Activated CD4-positive, alpha-beta T cell treated with anti-CD3 and anti-CD28 coated beads for 48 hours (primary cell): ENCODE measurements around the gene ISOC2.
"Not testable (repeated sequence)": the region's sequence is repeated elsewhere in the genome, so short reads cannot be mapped to it uniquely, and the experiment has no call there.

Experiments used
- DNase-seq: peaks from one replicate; pipeline ENCODE4 v3.0.0-alpha.2; 2020

The ISOC2 gene

GRCh38 chr19:55437410-55437809, 24.0 kb downstream of the ISOC2 start:
- peak; percentile 42 for DNase-seq

GRCh38 chr19:55436847-55437246, 24.6 kb downstream of the ISOC2 start:
- no peak for DNase-seq

GRCh38 chr19:55435020-55435419, 26.4 kb downstream of the ISOC2 start:
- no peak for DNase-seq

DNA sequence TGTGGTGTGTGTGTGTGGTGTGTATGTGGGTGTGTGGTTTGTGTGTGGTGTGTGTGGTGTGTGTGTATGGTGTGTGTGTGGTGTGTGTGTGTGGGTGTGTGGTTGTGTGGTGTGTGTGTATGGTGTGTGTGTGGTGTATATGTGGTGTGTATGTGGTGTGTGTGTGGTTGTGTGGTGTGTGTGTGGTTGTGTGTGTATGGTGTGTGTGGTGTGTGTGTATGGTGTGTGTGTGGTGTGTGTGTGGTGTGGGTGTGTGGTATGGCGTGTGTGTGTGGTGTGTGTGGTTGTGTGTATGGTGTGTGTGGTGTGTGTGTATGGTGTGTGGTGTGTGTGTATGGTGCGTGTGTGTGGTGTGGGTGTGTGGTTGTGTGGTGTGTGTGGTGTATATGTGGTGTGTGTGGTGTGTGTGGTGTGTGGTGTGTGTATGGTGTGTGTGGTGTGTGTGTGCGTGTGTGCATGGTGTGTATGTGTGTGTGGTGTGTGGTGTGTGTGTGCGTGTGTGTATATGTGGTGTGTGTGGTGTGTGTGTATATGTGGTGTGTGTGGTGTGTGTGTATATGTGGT, 27.0 kb downstream of the ISOC2 start:
- DNase-seq: no peak

GRCh38 chr19:55433292-55433691, 28.1 kb downstream of the ISOC2 start:
- DNase-seq: no peak

DNA sequence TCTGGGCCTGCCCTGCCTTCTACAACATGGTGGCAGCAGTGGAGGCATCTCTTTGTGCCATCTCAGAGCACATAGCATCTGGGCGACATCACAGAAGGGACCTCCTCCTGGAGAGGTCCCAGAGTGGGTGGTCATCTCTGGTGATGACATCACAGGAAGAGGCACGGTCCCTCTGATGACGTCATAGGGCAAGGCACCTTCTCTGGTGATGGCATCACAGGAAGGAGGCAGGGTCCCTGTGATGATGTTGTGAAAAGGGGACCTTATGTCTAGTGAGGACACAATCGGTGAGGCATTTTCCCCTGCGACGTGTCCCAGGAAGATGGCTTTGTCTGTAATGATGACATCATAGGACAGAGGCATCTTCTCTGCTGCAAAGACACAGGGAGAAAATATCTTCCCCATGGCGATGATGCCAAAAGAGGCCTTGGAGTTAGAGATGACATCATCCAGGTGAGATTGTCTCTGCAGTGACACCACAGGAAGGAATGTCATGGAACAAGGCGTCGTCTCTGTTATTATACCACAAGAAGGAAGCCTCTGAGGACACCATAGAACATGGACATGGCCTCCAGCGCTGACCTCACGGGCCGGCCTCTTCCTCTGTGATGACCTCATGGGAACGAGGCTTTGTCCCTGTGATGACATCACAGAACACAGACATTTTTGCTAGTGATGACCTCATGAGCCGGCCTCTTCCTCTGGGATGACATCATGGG, 29.0 kb downstream of the ISOC2 start:
- DNase-seq: no peak

DNA sequence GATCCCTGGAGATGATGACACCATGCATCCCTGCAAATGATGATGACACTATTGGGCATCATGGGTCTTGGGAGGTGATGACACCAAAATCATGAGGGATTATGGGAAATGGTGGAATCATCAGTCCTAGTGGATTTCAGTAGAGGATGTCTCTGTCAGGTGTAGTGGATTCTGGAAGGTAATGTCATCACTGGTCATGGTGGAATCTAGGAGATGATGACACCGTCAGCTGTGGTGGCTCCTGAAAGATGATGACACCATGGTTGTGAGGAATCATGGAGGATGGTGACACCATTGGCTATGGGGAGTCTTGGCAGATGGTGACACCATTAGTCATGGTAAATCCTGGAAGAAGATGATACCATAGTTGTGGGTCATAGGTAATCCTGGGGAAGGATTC, 30.3 kb downstream of the ISOC2 start:
- DNase-seq: no peak

DNA sequence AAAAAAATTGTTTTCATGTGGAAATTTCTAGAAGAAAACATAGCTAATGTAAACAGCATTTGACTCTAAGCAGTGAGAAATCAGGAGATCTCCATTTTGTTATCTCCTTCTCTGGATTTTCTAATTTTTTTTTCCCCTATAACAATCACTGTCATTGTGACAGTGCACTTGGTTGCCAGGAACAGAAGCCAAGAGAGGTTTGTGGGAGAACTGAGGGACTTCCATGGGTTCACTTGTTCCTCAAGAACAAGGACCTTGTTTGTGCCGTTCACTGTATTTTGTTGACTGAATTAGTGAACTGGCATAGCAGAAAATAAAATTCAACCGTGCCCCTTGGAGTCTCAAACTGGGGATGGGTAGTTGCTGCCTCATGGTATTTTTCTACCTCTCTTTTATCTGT, 35.4 kb downstream of the ISOC2 start:
- DNase-seq: no peak

GRCh38 chr19:55424518-55424917, 36.9 kb downstream of the ISOC2 start:
- no peak for DNase-seq

DNA sequence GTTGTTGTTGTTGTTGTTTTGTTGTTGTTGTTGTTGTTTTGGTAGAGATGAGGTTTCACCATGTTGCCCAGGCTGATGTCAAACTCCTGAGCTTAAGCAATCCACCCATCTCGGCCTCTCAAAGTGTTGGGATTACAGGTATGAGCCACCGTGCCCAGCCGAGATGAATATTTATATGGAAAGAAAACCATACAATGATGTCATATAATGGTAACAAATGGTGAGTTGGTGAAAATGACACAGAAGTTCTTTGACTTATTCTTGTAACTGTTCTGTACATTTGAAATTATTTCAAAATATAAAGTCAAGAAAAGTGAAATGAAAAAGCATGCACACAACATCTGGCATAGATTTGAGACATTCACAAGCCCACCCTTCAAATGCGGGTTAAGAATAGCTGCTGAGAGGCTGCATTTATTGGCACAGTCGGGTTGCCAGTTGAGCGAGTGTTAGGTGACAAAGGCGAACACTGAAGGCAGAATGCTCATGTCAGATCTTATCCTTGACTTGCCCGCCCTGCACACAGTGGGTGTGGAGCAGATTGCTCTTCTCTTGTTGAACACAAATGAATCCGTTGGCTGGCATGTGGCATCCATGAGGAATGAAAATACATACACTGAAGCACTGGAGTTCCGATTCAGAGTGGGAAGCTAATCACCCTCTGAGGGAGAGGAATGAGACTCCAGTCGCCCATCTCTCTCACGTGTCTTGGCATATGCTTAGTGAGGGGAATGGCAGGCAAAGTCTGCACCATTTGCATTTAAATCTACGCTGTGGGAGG, 38.0 kb downstream of the ISOC2 start:
- no peak for DNase-seq

DNA sequence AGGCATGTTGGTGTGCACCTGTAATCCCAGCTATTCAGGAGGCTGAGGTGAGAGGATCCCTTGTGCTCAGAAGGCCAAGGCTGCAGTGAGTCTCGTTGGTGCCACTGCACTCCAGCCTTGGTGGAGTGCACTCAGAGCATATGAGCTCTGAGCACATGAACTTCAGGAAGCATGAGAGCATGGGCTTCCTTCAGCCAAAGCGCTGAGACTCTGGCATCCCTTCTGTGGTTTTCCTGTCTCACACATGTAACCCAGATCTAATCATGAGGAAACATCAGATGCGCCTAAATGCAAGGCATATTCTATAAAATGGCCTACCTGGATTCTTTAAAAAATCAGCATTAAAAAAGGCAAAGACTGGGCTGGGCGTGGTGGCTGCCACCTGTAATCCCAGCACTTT, 40.2 kb downstream of the ISOC2 start:
- DNase-seq: not testable (repeated sequence)

DNA sequence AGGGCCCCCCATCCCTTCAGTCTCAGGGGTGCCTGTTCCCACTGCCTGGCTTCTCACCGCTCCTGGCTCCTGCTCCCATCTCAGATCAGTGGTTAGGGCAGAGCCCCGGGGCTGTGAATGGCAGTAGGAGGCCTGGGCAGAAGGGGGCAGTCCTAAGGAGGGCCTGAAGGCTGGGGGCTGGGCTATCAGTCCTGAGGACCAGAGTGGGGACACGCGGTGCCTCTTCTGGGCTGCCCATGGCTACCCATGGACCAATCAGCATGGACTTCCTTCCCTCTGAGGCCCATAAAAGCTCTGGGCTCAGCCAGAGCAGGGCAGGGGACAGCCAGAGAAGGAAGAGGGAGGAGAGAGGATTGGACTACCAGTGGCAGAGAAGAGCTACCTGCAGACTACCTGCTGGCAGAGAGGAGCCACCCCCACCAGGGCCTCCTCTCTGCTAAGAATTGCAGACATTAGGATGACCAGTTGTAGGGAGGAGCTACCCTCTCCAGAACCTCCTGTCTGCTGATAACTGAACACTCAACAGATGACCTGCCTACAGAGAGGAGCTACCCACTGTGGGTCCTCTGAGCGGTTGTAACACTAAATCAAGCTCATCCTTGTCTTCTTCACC, 41.7 kb downstream of the ISOC2 start:
- DNase-seq: no peak

DNA sequence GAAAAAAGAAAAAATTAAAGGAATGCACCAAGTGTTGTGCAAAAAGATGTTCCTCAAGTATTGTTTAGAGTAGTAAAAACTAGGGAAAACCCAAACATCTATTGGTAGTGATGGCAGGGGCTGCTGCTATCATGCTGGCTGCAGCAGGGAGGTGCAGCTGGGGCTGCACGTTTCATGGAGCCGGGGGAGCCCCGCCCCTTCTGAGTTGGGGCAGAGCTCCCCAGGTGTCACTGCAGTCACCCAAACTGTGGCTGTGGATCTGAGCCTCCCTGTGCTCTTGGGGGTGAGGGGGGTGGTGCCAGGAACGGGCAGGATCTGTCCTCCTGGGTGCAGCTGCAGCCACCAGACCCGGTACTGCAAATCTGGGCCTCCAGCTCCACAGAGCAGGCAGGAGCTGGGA, 42.3 kb downstream of the ISOC2 start:
- DNase-seq: no peak

DNA sequence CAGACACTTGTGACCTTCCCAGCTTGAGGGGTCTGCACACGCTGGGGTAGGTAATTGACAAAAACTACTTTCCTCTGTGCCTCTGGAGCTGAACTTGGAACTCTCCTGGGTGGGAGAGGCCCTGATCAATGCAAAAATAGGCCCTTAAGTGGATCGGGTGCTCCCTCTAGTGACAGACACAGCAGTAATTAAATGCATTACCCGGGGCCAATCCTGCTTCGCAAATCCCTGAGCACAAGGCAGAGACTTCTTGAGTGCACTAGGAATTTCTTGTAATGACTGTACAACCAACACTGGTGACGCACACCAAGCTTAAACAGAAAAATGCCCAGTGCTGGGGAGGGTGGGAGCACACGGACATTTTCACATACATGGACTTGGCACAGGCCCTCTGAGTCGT, 43.3 kb downstream of the ISOC2 start:
- peak; percentile 63 for DNase-seq

DNA sequence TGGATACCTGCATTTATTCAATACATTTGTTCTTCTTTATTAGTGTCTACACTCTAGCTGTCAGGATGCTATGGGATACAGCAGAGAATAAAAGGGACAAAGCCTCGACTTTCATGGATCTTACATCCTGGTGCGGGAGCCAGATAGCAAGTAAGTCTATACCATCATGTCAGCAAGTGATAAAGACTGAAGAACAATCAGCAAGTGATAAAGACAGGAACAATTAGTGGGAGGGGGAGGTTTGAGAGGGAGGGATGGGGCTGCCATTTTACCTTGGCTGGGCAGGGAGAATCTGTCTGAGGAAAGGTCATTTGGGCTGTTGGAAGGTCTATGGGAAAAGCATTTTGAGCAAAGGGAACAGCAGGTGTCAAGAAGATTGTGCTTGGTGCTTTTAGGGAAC, 51.3 kb downstream of the ISOC2 start:
- no peak for DNase-seq

DNA sequence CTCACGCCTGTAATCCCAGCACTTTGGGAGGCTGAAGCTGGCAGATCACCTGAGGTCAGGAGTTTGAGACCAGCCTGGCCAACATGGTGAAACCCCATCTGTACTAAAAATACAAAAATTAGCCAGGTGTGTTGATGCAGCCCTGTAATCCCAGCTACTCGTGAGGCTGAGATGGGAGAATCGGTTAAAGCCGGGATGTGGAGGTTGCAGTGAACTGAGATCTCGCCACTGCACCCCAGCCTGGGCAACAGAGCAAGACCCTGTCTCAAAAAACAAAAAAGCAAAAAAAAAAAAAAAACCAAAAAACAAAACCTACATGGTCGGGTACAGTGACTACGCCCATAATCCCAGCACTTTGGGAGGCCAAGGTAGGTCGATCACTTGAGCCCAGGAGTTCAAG, 52.3 kb downstream of the ISOC2 start:
- DNase-seq: not testable (repeated sequence)

DNA sequence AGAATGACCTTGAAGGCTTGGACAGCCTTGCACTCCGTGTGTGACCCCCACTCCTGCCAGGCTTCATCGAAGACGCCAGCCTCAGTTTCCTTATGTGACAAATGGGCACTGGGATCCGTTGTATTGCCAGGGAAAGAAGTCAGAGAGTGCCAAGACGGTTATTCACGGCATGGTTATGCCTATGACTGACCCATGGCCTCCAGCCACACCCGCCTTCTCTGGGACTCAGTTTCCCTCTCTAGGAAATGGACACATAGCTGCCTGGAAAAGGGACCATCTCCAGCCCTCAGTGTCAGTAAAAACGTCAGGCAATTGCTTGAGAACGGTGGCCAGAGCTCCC, 52.9 kb downstream of the ISOC2 start:
- no peak for DNase-seq

- DNase-seq: peak; percentile 98
These were observed 53.5 kb downstream of the ISOC2 start for GRCh38 chr19:55407800-55408532.

- not testable (repeated sequence) for DNase-seq
These were observed 54.0 kb downstream of the ISOC2 start, which contains the start of gene UBE2S for GRCh38 chr19:55407550-55407799. Gene UBE2S, minus strand, starts transcription at chr19:55407788. Its CDS starts 199 bp downstream, at chr19:55407589.

DNA sequence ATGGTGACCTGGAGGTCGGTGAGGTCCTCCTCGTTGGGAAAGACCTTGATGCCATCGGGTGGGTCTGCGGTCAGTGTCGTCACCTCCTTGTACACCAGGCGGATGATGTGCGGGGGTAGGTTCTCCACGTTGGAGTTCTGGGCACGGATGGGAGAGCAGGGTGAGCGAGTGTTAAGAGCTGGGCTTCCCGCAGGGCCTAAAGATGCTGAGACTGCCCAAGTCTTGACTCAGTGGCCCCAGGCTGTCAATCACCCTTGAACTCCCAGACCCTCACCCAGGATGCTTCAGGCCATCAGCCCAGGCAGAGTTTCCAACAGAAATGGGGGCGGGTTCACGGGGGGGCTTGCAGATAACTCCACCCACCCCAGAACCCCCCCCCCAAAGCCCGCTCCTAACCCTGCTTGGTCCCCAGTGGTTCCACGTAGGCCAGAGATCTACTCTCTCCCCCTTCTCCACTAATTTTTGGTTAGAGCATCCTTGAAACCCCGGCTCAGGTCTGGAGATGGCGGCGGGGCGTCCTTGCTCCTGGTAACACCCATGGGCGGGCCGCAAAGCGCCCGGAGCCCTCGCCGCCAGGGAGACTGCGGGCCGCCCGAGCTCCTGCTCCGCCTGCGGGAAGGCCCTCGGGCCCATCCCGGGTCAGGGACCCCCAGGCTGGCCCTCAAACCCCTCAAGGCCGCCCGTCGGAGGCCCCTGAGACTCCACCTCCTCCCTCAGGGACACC, 54.5 kb downstream of the ISOC2 start:
- peak; percentile 42 for DNase-seq

GRCh38 chr19:55406091-55406825, 55.2 kb downstream of the ISOC2 start:
- DNase-seq: no peak

GRCh38 chr19:55405638-55406037, 55.8 kb downstream of the ISOC2 start:
- DNase-seq: no peak
